ENCODE measurements around the gene CHRDL2.
"Not testable (repeated sequence)": the region's sequence is repeated elsewhere in the genome, so short reads cannot be mapped to it uniquely, and the experiment has no call there.

The CHRDL2 gene

DNA sequence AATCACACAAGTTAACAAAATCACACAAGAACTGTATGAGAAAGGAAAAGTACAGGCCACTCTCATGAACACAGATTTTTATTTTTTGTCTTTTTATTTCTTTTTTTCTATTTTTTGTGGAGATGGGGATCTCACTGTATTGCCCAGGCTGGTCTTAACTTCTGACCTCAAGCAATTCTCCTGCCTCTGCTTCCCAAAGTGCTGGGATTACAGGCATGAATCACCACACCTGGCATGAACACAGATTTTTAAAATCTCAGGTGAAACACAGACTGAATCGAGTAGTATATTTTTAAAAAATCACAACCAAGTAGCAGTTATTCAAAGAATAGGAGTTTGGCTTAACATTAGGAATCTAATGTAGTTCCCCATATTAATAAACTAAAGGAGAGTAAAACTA, 35.7 kb upstream of the CHRDL2 start:
- peaks cover 37% of the 10 kb centered on the region for H3K36me3 Mint-ChIP-seq (ENCODE audit: low read depth)
- TF ChIP-seq, protein P1, sequence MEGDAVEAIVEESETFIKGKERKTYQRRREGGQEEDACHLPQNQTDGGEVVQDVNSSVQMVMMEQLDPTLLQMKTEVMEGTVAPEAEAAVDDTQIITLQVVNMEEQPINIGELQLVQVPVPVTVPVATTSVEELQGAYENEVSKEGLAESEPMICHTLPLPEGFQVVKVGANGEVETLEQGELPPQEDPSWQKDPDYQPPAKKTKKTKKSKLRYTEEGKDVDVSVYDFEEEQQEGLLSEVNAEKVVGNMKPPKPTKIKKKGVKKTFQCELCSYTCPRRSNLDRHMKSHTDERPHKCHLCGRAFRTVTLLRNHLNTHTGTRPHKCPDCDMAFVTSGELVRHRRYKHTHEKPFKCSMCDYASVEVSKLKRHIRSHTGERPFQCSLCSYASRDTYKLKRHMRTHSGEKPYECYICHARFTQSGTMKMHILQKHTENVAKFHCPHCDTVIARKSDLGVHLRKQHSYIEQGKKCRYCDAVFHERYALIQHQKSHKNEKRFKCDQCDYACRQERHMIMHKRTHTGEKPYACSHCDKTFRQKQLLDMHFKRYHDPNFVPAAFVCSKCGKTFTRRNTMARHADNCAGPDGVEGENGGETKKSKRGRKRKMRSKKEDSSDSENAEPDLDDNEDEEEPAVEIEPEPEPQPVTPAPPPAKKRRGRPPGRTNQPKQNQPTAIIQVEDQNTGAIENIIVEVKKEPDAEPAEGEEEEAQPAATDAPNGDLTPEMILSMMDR (IDR thresholded peaks at IDR 0.05; ENCODE audit: unreplicated experiment in 3 of 3): no peak
- no peak overlapping the region for H3K4me3 Mint-ChIP-seq
- H3K27me3 Mint-ChIP-seq (ENCODE audit: low read depth): no peaks in the 10 kb centered on the region
- H3K27ac Mint-ChIP-seq: no peak overlapping the region
- H3K4me1 Mint-ChIP-seq: no peaks in the 10 kb centered on the region
- peaks cover 19% of the 10 kb centered on the region for H3K9me3 Mint-ChIP-seq

DNA sequence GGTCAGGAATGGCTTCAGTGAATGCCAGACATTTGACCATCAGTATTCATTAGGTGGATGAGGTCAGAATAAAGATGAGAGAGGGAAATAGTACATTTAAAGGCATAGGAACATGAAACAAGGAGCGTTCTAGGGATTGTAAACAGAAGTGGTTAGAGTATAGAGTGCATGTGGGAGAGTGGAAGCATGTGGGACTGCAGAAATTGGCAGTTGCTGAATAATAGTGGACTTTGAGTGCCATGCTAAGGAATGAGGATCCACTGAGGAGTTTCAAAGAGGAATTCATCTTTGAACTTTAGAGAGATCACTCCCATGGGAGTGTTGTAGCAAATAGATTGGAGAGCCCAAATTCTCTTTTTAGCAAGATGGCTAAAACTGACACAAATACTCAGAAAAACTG, 25.3 kb upstream of the CHRDL2 start:
- peaks cover 12% of the 10 kb centered on the region for H3K9me3 Mint-ChIP-seq
- no peaks in the 10 kb centered on the region for H3K27me3 Mint-ChIP-seq (ENCODE audit: low read depth)
- TF ChIP-seq, protein P1 (IDR thresholded peaks at IDR 0.05; ENCODE audit: unreplicated experiment in 3 of 3): no peak
- H3K27ac Mint-ChIP-seq: no peak overlapping the region
- H3K36me3 Mint-ChIP-seq (ENCODE audit: low read depth): peaks cover 13% of the 10 kb centered on the region
- no peak overlapping the region for H3K4me3 Mint-ChIP-seq
- H3K4me1 Mint-ChIP-seq: peaks cover 12% of the 10 kb centered on the region

DNA sequence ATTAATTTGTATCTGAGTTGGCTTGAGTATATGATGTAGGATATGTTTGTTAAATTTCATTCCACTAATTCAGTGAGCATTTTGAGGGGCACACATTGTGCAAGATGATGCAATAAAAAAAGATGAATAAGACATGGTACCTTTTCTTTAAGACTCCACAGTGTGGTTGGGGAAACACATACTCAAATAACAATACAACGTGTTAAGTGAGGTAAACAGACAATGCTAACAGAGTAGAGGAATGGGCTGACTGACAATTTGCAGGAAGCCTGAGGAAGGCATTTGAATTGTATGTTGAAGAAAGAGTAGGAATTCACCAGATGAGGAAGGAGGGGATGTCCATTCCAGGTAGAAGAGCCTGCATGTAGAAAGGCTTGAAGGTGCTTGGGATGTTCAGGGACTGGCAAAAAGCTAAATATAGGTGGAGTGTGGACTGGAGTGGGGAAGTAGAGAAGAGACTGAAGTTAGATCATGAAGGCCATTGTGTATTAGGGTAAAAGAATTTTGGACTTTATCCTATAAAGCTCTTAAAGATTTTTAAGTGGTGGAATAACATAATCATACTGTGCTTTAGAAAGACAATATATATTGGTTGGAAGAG, 24.3 kb upstream of the CHRDL2 start:
- H3K27ac Mint-ChIP-seq: no peak overlapping the region
- peaks cover 16% of the 10 kb centered on the region for H3K4me1 Mint-ChIP-seq
- H3K4me3 Mint-ChIP-seq: no peak overlapping the region
- no peaks in the 10 kb centered on the region for H3K27me3 Mint-ChIP-seq (ENCODE audit: low read depth)
- H3K9me3 Mint-ChIP-seq: peaks cover 12% of the 10 kb centered on the region
- TF ChIP-seq, protein P1 (IDR thresholded peaks at IDR 0.05; ENCODE audit: unreplicated experiment in 3 of 3): no peak
- peaks cover 13% of the 10 kb centered on the region for H3K36me3 Mint-ChIP-seq (ENCODE audit: low read depth)

DNA sequence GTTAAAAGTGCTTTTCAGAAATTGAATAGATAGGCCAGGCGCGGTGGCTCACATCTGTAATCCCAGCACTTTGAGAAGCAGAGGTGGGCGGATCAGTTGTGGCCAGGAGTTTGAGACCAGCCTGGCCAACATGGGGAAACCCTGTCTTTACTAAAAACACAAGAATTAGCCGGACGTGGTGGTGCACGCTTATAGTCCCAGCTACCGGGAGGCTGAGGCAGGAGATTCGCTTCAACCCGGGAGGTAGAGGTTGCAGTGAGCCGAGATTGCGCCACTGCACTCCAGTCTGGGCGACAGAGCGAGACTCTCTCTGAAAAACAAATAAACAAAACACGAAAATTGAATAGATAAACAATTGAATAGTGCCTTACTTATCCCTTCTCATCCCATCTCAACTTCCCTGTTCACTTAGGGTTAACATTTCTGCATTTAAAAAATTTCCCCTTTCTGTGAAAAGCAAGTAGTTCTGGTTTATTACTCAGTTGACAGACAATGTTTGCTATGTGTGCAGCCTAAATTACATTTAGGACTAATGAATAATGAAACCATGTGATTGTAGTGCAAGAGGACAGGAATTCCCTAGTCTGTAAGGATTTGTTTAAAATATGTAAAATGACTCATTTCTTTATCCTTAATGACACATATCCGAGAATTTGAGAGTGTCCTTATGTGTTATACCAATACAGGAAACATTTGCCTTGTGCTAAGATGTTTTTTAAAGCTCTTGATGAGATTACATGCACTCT, 23.5 kb upstream of the CHRDL2 start:
- Mint-ChIP-seq H3K9me3 (peaks cover 12% of the 10 kb centered on the region), H3K27ac (no peak overlapping the region), H3K36me3 (ENCODE audit: low read depth) (peaks cover 15% of the 10 kb centered on the region), H3K4me3 (no peak overlapping the region), H3K4me1 (peaks cover 24% of the 10 kb centered on the region), H3K27me3 (ENCODE audit: low read depth) (no peaks in the 10 kb centered on the region)
- TF ChIP-seq, protein P1 (IDR thresholded peaks at IDR 0.05; ENCODE audit: unreplicated experiment in 3 of 3): no peak

DNA sequence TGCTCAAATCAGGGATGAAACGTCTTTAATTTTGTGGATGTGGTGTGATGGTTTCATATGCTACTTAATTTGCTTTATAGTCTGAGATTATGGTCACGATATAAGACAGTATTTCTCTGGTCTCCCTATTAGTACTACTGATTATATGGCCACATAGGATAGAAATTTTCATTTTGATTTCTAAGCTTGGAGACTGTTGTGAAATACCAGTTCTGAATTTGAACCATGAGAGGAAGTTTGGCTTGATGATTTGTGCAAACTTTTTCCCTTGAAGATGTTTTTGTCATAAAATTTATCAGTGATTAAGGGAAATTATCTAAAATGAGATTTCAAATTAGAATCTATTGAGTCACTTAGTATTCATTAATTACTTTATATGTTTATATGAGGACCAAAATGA, 20.1 kb upstream of the CHRDL2 start:
- peak overlapping the region; percentile 60 to 79 (median 77) for H3K4me3 Mint-ChIP-seq
- peaks cover 8% of the 10 kb centered on the region for H3K9me3 Mint-ChIP-seq
- TF ChIP-seq, protein P1 (IDR thresholded peaks at IDR 0.05; ENCODE audit: unreplicated experiment in 3 of 3): no peak
- H3K36me3 Mint-ChIP-seq (ENCODE audit: low read depth): peaks cover 11% of the 10 kb centered on the region
- H3K27ac Mint-ChIP-seq: peak overlapping the region in 1 of 3 experiments; percentile 71
- peaks cover 40% of the 10 kb centered on the region for H3K4me1 Mint-ChIP-seq
- H3K27me3 Mint-ChIP-seq (ENCODE audit: low read depth): no peaks in the 10 kb centered on the region

DNA sequence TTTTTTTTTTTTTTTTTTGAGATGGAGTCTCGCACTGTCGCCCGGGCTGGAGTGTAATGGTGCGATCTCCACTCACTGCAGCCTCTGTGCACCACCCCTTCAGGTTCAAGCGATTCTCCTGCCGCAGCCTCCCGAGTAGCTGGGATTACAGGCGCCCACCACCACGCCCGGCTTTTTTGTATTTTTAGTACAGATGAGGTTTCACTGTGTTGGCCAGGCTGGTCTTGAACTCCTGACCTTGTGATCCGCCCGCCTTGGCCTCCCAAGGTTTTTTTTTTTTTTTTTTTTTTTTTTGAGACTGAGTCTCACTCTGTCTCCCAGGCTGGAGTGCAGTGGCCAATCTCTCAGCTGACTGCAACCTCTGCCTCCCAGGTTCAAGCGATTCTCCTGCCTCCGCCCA, 19.4 kb upstream of the CHRDL2 start:
- H3K27me3 Mint-ChIP-seq (ENCODE audit: low read depth); H3K36me3 Mint-ChIP-seq (ENCODE audit: low read depth); H3K9me3 Mint-ChIP-seq; H3K27ac Mint-ChIP-seq: not testable (repeated sequence)
- peak overlapping the region; percentile 90 to 97 (median 93) for H3K4me3 Mint-ChIP-seq
- H3K4me1 Mint-ChIP-seq: peaks cover 38% of the 10 kb centered on the region

All from nephron (organoid).